Stimulated activated CD4-positive, alpha-beta T cell treated with anti-CD3 and anti-CD28 coated beads, Interleukin-4, amount 100 ng/mL, for 24 hours (primary cell): ENCODE measurements around the gene LIMK1.
"Not testable (repeated sequence)": the region's sequence is repeated elsewhere in the genome, so short reads cannot be mapped to it uniquely, and the experiment has no call there.

Experiments
- DNase-seq: peaks from one replicate; pipeline ENCODE4 v3.0.0-alpha.2; 2020

LIMK1 gene

GRCh38 chr7:74083117-74083876 is at the start of gene LIMK1:
LIMK1 (plus strand) TSS chr7:74083804; CDS start chr7:74083991, 187 bp downstream.
- DNase-seq: peak; percentile 80

DNA sequence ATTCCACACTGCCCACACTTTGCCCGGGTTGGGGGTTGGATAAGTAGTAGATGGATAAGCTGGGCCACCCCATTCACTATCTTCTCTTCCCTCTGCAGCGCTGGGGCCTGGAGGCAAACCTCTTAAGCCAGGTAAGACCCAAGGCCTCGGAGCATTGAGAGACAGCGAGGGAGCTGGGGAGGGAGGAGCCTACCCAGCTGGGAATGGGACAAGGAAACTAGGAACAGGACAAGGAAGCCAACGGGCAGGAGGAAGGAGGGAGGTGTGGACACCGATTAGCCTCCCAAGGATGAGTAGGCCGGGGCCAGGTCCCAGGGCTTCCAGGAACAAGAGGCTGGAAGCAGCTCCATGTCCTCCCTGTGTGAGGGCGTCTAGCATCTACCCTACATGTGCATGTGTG is 46.0 kb upstream of the LIMK1 start:
- DNase-seq: no peak

GRCh38 chr7:74038194-74038961 is 45.2 kb upstream of the LIMK1 start:
- no peak for DNase-seq

DNA sequence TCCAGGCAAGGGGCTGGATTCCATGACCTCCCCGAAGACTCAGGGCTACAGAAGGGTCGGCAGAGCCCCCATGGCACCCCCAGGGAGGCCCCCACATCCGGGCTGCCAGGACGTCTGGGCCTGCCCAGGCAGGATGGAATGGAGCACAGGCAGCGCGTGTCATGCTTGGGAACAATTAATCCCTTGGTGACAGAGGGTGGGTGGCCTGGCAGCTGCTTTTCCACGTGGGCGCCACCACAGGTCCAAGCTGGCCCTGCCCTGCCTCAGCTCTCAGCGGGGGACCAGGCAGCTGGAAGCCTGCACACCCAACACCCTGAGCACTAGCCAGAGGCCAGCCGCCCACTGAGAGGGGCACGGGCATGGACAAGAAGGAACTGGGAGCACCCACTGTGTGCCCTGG is 44.3 kb upstream of the LIMK1 start:
- no peak for DNase-seq

DNA sequence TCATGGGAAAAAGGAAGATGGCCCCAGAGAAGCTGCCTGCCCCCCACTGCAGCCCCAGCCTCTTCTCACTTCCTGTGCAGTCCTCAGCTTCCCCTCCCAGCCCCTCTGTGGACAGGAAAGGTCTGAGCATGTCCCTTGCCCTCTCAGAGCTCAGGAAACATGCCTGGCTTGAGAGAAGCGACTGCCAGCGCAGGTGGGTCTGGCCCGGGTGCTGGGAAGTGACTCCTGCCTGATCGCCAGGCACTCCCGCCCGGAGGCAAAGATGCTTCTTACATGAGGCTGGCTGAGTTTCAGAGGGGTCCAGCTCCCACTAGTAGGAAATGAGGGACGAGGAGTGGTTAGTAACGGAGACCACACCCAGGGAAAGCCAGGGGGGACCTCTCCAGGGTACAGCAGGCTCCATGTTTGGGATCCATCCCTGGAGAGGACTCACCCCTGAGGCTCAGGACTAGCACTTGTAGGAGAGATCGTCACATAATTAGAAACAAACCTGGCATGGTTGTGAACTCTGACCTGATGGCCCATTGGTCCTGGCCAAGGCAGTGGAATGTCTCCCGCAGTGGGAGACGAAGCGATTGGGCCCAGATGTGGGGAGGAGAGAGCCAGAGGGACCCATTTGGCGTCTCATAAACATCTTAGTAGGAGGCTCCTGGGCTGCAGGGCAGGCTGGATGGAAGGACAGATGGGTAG is 43.4 kb upstream of the LIMK1 start:
- DNase-seq: no peak

DNA sequence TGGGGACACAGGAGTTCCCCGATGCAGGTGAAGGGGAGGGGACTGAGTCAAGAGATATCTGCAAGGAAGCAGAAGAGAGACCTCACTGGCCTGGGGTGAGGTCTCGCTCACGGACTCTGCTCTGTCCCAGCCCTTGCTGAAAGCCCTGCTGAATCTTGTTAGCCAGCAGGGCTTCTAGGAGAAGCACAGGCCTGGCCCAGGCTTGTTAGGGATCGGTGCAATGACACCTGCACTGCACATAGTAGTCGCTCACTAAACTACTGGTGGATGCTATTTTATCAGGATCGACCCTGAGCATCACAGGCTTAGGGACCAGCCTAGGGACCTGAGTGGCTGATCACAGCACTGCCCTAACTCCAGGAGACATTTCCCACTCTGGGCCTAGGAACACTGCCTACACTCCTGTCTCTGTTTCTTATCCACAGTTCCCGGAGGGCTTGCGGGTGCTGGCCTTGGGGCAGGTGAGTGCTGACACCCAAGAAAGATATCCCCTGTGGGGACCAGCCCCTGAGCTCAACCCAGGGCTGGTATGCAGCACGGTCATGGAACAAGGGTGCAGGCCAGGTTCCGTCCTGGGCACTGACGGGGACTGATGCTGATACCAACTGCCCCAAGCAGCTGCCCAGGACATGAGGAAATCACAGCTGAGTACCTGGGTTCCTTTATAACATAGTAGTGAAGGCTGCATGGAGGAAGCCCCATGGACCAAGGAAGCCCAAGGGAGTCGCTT is 42.6 kb upstream of the LIMK1 start:
- no peak for DNase-seq

- no peak for DNase-seq
These were observed 40.7 kb upstream of the LIMK1 start for GRCh38 chr7:74042746-74043522.

- no peak for DNase-seq
These were observed 40.1 kb upstream of the LIMK1 start for GRCh38 chr7:74043523-74043951.

GRCh38 chr7:74044366-74045350 is 38.9 kb upstream of the LIMK1 start:
- no peak for DNase-seq

GRCh38 chr7:74046581-74046980 is 37.0 kb upstream of the LIMK1 start:
- not testable (repeated sequence) for DNase-seq

DNA sequence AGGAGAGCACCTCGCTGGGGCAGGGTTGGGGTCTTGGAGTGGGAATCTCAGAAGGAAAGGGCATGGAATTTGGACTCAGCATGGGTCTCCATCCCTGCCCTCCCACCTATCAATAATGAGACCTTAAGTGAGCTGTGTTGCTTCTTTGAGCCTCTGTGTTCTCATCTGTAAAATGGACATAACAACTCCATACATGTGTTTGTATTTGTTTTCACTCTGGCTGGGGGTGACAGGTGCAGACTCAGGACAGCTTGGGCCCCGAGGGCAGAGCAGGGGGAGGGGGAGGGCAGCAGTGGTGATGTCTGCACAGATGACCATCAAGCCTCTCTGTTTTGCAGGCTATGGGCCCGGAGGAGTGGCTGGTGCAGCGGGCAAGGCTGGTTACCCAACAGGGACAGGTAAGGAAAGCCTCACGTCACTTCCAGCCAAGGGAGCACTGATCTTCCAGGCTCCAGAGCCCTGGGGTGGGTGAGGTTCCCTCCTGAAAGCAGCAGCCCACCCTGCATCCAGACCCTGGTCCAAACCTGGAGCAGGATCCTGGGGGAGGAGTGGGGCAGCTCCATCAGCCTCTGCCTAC is 35.7 kb upstream of the LIMK1 start:
- DNase-seq: no peak

DNA sequence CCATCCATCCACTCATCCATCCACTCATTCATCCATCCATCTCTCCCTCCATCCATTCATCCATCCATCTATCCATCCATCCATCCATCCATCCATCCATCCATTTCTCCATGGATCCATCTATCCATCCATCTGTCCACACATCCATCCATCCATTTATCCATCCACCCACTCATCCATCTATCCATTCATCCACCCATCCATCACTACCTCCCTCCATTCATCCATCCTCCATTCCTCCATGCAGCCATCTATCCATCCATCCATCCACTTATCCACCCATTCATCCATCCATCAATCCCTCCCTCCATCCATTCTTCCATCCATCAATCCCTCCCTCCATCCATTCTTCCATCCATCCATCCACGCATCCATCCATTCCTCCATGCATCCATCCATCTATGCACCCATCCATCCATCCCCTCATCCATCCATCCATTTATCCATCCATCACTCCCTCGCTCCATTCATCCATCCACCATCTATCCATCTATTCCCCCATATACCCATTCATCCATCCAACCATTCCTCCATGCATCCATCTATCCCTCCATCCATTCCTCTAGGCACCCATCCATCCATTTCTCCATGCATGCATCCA is 34.5 kb upstream of the LIMK1 start:
- DNase-seq: no peak

GRCh38 chr7:74049997-74050798 is 33.4 kb upstream of the LIMK1 start:
- no peak for DNase-seq

- DNase-seq: no peak
These were observed 32.4 kb upstream of the LIMK1 start for GRCh38 chr7:74051193-74051592.

DNA sequence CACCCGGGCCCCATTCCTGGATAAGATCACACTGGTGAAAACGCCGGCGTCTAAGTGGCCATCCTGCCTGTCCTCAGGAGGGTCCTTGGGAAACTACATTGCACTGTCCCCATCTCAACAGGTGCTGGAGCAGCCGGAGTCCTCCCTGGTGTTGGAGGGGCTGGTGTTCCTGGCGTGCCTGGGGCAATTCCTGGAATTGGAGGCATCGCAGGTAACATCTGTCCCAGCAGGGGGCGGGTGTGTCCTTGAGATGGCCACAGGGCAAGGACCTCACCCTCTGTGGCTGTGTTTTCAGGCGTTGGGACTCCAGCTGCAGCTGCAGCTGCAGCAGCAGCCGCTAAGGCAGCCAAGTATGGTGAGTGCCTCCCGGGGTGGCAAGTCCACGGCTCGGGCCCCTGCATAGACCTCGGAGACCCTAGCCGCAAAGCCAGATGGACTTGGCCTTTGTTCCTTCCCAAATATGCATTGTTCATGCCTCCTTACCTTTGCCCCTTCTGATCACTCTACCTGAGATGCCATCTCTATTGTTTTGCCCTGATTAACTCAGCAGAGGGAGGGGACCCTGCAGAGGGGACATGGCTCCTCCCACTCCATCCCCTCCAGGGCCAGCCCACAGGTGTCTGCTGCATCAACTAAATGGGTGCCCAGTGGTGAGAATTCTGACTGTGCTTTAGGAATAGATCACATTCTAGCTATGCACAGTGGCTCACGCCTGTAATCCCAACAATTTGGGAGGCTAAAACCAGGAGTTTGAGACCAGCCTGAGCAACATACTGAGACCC is 31.8 kb upstream of the LIMK1 start:
- DNase-seq: no peak

DNA sequence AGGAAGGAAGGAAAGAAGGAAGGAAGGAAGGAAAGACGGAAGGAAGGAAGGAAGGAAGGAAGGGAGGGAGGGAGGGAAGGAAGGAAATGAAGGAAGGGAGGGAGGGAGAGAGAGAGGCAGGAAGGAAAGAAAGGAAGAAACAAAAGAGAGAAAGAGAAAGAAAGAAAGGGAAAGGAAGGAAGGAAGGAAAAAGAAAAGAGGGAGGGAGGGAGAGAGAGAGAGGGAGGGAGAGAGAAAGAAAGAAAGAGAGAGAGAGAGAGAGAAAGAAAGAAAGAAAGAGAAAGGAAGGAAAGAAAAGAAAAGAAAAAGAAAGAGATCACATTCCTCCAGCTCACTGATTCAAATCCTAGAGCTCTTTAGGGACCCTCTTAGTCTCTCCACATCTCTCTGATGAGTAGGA is 31.0 kb upstream of the LIMK1 start:
- no peak for DNase-seq

GRCh38 chr7:74053589-74054186 is 29.9 kb upstream of the LIMK1 start:
- no peak for DNase-seq
